ENCODE results near the gene GLRA1.
"Not testable (repeated sequence)": the region's sequence is repeated elsewhere in the genome, so short reads cannot be mapped to it uniquely, and the experiment has no call there.

Gene GLRA1

DNA sequence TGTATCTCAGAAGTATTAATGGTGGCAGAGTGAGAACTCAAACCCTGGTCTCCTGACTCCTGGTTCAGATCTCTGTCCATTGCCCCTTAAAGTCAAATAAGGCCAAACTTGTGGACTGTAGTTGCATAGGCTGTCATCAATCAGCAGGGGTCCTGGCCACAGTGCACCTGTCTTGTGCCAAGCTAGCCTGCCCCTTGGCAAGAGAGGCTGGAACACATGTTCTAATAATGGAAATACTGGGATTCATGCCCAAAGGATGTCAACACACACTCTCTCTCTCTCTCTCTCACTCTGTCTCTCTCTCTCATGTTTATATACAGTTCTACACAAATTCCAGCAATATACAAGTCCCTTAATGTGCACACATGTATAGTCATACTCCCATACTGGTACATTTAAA is 44.3 kb downstream of the GLRA1 start:
- no peak for DNase-seq

DNA sequence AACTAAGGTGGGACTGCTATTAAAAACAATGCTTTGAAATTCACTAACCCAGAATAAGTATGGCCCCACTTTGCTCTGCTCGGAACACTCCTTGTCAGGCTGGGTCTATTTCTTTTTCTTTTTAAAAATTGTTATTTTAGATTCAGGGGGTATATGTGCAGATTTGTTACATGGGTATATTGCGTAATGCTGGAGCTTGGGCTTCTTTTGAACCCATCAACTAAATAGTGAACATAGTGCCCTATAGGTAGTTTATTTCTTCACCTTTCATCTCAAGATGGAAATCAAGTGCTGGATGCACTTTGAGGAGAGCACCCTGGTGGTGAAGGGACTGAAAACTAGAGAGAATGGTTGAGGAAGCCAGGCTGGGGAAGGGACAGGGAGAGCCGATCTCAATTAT is 51.0 kb downstream of the GLRA1 start:
- DNase-seq, result no peak

DNA sequence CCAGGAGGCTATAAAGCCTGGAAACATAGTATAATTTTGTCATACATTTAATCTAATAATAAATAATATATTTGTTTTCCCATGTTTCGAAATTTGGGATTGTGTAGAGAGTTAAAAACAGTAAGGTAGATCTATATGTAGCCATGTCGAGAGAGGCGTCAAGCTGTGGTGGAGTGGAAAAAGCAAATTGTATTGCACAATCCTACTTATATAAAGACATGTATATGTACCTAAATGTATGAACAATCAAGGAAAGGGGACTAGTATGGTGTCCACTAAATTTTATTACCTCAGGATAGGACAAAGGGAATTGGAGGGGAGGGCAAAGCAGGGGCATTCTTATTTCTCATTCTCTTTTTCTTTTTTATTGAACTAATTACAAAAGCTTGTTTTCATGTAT is 52.0 kb downstream of the GLRA1 start:
- no peak for DNase-seq

DNA sequence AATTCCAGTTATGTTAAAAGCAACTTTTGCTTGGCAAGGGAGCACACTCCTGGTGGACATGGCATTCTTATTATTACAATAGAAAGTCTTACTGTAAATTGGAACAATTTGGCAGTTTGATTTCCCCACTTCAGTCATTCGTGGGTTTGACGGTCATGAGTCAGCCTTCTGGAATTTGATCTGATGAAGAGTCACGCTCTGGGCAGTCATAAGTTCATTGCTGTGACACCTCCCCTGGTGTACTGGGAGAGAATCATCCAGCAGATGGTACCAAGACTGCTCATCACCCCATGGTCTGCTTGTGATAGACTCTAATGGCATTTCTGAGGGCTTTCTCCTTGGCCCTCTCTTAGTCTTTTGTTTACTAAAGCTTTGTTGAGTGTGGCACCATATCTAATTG is 53.8 kb downstream of the GLRA1 start:
- DNase-seq, result no peak

DNA sequence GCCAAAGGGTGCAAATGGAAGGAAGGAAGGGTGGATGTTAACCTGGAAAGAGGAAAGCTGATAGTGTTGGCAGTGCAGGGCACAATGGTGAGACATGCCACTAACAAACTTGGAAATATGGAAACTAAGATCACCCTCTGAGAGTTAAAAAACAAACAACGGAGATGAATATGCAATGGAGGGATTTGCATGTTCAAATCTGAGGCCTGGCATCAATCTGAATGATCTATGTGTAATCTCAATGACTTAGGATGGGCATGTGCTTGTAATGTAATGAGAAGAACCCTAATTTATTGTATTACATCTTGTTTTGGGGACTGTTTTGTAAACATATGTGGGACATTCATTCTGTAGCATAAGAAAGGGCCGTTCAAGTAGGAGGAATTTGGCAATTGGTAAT is 54.4 kb downstream of the GLRA1 start:
- DNase-seq, result no peak

DNA sequence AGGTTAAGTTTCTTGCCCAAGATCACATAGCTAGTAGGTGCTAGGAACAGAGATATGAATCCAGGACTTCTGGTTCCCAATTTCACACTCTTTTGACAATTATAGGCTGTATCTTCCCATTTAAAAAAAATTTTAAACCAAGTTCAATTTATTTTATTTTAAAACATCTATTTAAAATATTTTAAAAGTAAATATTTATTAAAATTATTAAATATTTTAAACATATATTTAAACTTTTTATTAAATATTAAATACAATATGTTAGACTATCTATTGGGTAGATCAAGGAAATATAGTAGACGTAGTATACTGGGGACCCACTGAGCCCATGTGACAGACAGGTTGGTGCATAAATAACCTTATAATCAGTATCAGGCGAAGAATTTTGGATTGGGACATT is 54.8 kb downstream of the GLRA1 start:
- DNase-seq, result no peak

DNA sequence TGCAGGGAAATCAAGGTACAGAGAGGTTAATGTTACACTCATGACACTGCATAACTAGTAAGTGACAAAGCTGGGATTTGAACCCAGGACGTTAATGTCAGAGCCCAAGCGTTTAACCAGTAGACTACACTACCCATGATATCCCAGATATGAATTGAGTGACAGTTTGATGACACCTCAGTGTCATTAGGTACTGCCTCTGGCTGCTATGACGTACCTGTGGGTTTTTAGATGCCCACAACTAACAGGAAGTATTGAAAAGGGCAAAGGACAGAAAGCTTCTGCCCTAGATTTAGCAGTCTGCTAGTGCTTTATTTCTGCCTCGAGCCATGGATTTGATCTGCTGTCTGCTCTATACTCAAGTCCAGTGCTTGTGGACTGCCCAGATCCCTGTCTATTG is 56.2 kb downstream of the GLRA1 start:
- DNase-seq, result no peak

DNA sequence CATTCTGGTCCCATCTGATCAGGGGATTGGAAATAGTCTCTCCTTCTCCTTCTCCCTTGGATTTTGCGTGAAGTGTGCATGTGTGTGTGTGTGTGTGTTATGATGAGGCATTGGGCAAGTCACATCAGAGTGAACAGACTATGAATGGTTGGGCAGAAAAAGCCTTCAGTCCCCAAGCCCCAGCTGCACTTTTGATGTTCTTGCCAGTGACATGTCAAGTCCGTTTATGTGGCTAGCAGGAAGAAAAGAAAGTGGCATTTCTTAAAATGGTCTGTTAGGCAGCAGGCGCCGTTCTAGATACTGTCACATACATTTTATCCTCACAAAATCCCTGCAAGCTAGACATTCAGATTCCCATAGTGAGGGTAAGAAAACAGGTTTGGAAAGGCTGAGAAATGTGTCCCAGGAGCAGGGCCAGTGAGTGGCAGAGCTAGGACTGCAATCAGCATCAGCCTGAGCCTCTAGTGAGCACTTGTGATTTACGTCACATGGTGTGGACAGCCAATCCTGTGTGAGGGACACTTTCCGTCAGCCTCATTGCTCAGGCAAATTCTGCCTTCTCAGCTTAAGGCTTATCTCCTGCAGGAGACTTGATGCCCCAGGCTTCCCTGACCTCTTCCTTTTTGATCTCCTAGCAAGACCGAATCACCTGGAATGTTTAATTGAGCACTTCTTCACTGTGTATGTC is 60.4 kb downstream of the GLRA1 start:
- DNase-seq, result no peak

DNA sequence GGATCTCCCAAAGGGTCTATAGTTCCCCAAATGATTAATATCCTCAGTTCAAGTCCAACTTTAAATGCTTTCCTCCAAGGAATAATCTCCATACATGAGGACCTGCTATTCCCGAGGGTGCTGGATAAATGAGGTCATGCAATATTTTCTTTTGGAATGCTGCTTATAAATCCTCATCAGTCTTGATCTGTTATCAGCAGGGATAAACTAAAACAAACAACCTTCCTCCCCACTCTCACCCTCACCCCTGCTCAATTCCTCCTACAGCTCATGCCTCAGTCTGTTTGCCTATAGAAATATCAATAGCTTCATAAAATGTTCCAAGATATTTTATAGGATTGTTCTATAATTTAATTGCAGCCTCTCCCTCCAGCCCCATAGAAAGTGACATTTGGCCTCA is 61.1 kb downstream of the GLRA1 start:
- DNase-seq, result no peak

DNA sequence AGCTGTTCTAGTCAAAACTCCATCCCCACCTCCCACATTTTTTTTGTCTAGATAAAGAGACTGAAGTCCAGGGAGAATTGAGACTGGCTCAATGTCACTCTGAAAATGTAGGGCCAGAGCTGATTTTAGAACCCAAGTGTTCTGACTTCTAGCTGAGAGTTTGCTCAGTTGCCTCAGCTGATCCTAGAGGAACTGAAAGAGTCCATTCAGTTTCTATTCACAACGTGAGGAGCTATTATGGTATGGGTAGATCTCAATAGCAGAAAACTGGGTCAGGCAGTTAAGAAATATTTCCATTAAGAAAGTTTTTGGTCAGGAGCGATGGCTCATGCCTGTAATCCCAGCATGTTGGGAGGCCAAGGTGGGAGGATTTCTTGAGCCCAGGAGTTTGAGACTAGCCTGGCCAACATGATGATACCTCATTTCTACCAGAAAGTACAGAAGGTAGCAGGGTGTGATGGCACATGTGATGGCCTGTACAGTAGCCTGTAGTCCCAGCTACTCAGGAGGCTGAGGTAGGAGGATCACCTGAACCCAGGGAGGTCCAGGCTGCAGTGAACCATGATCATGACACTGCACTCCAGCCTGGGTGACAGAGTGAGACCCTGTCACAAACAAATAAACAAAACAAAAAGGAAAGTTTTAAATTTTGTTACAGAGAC is 61.7 kb downstream of the GLRA1 start:
- no peak for DNase-seq

DNA sequence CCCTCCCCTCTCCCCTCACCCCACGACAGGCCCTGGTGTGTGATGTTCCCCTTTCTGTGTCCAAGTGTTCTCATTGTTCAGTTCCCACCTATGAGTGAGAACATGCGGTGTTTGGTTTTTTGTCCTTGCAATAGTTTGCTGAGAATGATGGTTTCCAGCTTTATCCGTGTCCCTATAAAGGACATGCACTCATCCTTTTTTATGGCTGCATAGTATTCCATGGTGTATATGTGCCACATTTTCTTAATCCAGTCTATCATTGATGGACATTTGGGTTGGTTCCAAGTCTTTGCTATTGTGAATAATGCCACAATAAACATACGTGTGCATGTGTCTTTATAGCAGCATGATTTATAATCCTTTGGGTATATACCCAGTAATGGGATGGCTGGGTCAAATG is 63.8 kb downstream of the GLRA1 start:
- DNase-seq, result not testable (repeated sequence)

DNA sequence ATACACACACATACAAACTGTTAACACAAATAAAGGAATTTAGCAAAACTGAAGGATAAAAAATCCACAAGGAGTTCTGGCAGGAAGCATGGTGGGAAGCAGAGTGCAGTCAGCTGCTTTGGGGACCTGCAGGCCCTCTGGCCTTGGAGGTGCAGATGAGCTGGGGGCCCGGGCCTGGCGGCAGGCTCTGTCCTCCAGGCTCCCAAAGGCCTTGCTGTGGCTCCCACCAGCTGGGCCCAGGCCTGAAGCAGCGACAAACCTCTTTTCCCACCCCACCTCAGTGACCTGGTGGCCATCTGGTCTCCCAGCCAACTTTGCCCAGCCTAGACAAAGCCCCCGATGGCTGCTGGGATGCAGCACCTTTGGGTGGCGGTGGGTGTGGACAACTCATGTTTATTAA is 67.8 kb downstream of the GLRA1 start:
- no peak for DNase-seq

DNA sequence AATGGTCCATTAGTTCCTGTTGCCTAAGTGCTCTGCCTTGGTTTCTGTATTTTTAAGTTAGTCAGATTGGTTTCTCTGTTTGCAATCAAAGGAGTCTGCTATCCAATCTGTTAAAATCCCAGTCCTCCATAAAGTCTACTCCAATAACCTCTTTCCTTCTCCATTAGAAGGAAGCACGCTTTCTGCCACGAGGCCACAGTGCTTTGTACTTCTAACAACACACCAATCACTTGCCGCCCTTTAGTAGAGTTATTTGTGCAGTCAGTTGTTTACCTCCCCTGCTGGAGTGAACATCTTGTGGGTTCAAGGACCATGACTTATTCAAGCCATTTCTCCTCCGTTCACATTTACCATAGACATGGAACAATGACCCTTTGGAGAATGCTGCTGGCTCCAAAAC is 69.0 kb downstream of the GLRA1 start:
- DNase-seq, result no peak

DNA sequence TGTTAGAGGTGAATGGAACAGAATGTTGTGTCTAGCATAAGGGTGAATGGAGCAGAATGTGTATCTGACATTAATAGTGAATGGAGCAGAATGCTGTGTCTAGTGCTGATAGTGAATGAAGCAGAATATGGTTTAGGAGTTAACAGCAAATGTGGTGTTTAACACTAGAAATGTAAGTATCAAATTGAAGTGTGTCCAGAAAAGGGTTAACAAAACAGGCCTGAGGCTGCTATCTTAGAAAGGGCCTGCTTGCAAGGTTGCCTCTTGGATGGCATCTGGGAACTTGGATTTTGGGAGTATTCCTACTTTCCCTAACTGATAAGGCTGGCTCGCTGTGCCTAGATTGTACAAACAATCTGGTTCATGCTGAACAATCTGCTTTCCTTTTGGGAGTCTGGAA is 76.8 kb downstream of the GLRA1 start:
- no peak for DNase-seq

DNA sequence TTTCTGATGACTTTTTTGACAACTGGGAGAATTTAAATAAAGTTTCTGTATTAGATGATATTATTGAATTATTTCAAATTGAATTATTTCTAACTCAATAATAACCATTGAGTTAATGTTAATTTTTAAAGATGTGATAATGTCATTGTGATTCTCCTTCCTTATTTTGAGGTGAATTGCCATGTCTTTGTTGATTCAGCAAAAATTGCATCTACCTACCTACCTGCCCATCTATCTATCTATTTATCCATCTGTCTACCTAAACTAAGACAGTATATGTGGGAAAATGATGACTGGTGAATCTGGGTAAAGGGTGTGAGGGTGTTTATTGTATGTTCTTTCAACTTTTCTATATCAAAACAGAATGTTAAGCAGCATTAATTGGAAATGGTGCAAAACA is 77.9 kb downstream of the GLRA1 start:
- no peak for DNase-seq

DNA sequence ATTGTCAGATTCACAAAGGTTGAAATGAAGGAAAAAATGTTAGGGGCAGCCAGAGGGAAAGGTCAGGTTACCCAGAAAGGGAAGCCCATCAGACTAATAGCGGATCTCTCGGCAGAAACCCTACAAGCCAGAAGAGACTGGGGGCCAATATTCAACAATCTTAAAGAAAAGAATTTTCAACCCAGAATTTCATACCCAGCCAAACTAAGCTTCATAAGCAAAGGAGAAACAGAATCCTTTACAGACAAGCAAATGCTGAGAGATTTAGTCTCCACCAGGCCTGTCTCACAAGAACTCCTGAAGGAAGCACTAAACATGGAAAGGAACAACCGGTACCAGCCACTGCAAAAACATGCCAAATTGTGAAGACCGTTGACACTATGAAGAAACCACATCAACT is 91.8 kb downstream of the GLRA1 start:
- DNase-seq, result not testable (repeated sequence)

DNA sequence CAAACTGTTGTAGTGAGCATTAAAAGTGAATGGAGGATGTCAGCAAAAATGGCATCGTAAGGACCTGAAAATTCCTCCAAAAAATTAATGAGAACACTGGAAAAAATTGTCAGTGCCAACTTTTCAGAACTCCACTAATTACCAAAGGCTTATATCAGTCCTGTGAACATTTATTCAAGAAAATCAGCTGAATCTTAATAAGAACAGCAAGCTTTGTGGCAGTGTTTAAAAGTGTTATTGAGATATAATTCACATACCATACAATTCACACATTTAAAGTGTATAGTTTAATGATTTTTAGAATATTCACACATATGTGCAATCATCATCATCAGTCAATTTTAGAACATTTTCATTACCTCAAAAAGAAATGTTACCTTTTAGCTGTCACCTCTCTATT is 95.3 kb downstream of the GLRA1 start:
- no peak for DNase-seq

DNA sequence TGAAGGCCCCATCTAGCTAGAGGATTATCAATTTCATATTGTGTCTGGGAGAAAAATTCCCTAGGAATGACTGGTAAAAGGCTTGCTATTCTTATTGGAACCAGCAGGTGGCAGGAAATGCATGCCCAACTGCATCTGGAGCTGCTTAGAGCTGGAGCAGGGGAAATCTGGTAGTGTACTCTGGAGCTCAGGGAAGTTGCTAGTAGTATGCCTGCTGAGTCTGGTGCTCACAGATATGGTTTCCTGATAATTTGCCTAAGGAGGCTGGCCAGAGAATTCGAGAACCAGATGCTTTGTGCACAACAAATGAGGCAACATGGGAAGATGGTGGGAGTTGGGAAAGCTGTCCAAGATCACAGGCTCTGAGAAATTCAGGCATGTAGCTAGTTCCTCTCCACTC is 99.2 kb downstream of the GLRA1 start:
- peak; percentile 40 for DNase-seq

DNA sequence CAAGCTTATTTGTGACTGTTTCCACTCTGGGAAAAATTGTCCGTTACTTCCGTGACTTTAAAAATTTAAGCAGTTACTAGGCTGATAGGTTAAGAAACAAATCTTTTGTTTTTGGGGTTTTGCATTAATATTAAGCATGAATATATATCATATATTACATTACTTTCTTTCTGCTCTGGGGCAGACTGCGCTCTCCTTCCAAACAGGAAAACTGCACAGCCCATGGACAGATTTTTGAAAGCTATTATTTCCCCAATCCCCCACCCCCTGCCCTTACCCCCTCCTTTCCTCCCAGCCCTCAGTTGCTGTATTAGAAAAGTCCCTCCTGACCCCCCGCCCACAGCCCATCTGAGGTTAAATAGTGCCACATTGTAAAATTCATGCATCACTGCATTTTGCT is 102.5 kb downstream of the GLRA1 start:
- no peak for DNase-seq

DNA sequence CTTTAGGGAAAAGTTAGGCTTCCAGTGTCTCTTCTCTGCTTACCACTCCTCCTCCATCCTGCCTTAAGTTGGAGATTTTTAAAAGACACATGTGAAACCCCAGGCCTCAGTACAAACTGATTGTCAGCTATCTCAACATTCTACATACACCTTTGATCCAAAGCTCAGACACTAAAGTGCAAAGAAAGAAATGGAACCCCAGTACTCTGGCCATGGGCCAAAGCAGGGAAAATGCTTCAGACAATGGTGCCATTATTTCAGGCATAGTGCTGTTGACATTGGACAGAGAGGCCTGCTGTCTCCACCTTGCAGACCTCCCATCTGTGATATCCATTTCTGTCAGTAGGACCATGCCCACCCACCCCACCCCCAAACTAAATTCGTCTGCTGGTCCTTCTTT is 103.7 kb downstream of the GLRA1 start:
- no peak for DNase-seq

DNA sequence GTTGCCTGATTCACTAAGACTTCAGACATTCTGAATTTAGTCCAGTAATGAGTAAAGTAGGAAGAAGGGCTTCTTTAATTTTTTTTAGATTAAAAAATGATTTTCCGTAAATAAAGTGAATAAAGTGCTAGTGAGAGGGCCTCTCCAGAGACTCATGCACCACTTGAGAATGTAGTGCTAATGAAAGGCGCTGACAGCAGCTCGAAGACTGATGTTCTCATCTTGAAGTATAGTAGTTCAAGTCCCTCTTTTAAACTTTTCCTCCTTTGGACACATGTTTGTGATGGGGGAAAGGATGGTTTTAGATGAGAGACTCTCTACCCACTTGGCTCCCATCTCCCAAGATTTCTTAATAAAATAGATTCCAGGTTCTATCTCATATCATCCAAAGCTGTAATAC is 104.4 kb downstream of the GLRA1 start:
- no peak for DNase-seq

DNA sequence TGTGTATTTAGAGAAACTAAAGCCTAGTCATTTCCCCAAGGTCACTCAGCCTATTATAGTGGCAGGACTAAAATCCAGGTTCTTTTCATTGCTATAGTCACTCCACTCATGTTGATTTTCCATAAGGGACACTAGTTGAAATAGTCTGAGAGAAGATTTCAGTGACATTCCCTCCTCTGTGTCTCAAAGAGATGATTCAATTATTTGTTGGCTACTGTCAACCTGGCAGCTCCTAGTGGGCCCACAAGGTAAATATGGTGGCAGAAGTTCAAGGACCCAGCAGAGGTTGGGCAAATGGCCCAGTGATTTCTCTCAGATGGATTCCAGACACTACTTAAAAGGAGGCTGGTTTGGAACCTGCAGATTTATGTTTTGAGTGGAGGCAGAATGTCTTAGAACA is 104.8 kb downstream of the GLRA1 start:
- DNase-seq, result no peak

DNA sequence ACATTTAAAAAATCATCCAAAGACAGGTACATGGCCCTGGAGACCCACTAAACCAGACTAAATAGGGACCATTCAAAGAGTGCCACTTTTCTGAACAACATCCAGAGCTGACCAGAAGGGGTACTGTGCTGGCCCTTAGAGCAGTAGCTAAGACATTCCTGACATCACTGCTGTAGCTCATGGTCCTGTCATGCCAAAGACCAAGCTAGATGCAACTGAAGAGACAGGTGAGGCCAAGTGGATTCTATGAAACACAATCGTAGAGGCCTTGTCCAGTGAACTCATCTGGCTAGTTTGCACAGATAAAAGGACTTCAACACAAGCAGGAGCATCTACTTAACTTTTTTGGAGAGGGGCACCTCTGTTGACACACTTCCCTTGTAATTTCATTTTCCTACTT is 109.6 kb downstream of the GLRA1 start:
- no peak for DNase-seq

DNA sequence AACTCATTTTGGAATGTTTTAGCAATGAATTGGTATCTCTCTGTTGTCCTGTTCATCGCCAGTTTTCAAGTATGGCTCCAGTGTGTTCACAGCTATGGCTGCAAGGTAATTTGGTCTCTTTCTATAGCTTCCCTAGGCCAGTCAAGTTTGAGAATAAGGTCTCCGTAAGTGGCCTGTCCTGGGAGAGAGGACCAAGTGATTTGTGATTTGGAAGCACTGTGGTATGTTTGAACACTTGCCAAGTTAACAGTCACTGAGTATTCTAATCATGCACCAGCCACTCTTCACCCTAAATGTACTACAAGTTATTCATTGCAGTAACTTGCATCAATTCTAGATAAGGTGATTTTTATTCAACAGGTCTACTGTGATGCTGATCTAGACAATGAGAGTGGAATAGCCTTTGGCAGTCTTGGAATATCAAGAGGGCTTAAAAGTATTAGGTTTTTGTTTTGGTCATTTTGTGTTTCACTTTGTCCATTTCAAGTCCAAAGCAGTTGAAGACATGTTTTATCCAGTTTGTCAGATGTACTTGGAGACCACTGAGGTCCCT is 111.8 kb downstream of the GLRA1 start:
- no peak for DNase-seq

Measured in NCI-H2171 treated with DMSO at 0.1 percent for 48 hours (cell line).